ENCODE results near the gene KCTD17. TPM values are rescaled to one million over a fixed set of nuclear protein-coding genes. Genes with fewer than 3 reads are reported as not detected.
A peak's percentile ranks its signal among the peaks of the same experiment; 100 is the strongest.

The KCTD17 gene
- total RNA-seq, 6 experiments from 2014 or later, result 39.8 to 46.4 (median 43.3) TPM

- Mint-ChIP-seq H3K27ac (peak overlapping the region; percentile 83), H3K9me3 (no peaks in the 10 kb centered on the region), H3K36me3 (ENCODE audit: low read depth) (no peaks in the 10 kb centered on the region), H3K4me3 (peak overlapping the region; percentile 90), H3K4me1 (ENCODE audit: low read depth) (peaks cover 16% of the 10 kb centered on the region), H3K27me3 (ENCODE audit: insufficient read depth) (peaks cover 1% of the 10 kb centered on the region)
- DNase-seq, result no peak
- no peak for TF ChIP-seq CTCF (IDR thresholded peaks at IDR 0.05)
Measured at GRCh38 chr22:37052386-37053309, 1.1 kb downstream of the KCTD17 start.

GRCh38 chr22:37053310-37054055, 1.9 kb downstream of the KCTD17 start:
- Mint-ChIP-seq H3K4me3 (no peak overlapping the region), H3K9me3 (no peaks in the 10 kb centered on the region), H3K27ac (peak overlapping the region; percentile 36), H3K4me1 (ENCODE audit: low read depth) (peaks cover 16% of the 10 kb centered on the region), H3K27me3 (ENCODE audit: insufficient read depth) (peaks cover 1% of the 10 kb centered on the region), H3K36me3 (ENCODE audit: low read depth) (no peaks in the 10 kb centered on the region)
- no peak for DNase-seq
- no peak for TF ChIP-seq CTCF (IDR thresholded peaks at IDR 0.05)

GRCh38 chr22:37054056-37054395, 2.5 kb downstream of the KCTD17 start:
- DNase-seq, result no peak
- Mint-ChIP-seq H3K4me1 (ENCODE audit: low read depth) (peaks cover 16% of the 10 kb centered on the region), H3K27ac (no peak overlapping the region), H3K9me3 (no peaks in the 10 kb centered on the region), H3K36me3 (ENCODE audit: low read depth) (no peaks in the 10 kb centered on the region), H3K4me3 (no peak overlapping the region), H3K27me3 (ENCODE audit: insufficient read depth) (peaks cover 1% of the 10 kb centered on the region)
- no peak for TF ChIP-seq CTCF (IDR thresholded peaks at IDR 0.05)

GRCh38 chr22:37054600-37055365, 3.2 kb downstream of the KCTD17 start:
- no peak for TF ChIP-seq CTCF (IDR thresholded peaks at IDR 0.05)
- no peak for DNase-seq
- H3K4me1 Mint-ChIP-seq (ENCODE audit: low read depth), result peaks cover 16% of the 10 kb centered on the region
- no peaks in the 10 kb centered on the region for H3K9me3 Mint-ChIP-seq
- H3K4me3 Mint-ChIP-seq, result no peak overlapping the region
- H3K27me3 Mint-ChIP-seq (ENCODE audit: insufficient read depth), result peaks cover 1% of the 10 kb centered on the region; the same call in 1 of the 2 replicates
- no peaks in the 10 kb centered on the region for H3K36me3 Mint-ChIP-seq (ENCODE audit: low read depth)
- H3K27ac Mint-ChIP-seq, result no peak overlapping the region

- Mint-ChIP-seq H3K4me1 (ENCODE audit: low read depth) (peaks cover 16% of the 10 kb centered on the region), H3K9me3 (no peaks in the 10 kb centered on the region), H3K36me3 (ENCODE audit: low read depth) (no peaks in the 10 kb centered on the region), H3K27me3 (ENCODE audit: insufficient read depth) (peaks cover 1% of the 10 kb centered on the region; the same call in 1 of the 2 replicates), H3K27ac (no peak overlapping the region), H3K4me3 (no peak overlapping the region)
- DNase-seq, result no peak
- TF ChIP-seq CTCF (IDR thresholded peaks at IDR 0.05), result no peak
Measured at GRCh38 chr22:37056246-37056645, 4.7 kb downstream of the KCTD17 start.
